Cerebellar nuclear complex (tissue), 1 donor: ENCODE data around the gene TRERF1.
"Not testable (repeated sequence)": the region's sequence is repeated elsewhere in the genome, so short reads cannot be mapped to it uniquely, and the experiment has no call there.

Source experiments
- DNase-seq, 2 experiments: peaks; one replicate each; lab custom pipeline; 2025; lab: John Stamatoyannopoulos, UW

Gene TRERF1

GRCh38 chr6:42449917-42450476 lies 1.7 kb downstream of the TRERF1 start:
- DNase-seq: no peak

GRCh38 chr6:42448927-42449659 lies 2.6 kb downstream of the TRERF1 start:
- no peak for DNase-seq

GRCh38 chr6:42448391-42448790 lies 3.3 kb downstream of the TRERF1 start:
- DNase-seq: no peak

- no peak for DNase-seq
These were observed 4.7 kb downstream of the TRERF1 start for GRCh38 chr6:42446996-42447395.

DNA sequence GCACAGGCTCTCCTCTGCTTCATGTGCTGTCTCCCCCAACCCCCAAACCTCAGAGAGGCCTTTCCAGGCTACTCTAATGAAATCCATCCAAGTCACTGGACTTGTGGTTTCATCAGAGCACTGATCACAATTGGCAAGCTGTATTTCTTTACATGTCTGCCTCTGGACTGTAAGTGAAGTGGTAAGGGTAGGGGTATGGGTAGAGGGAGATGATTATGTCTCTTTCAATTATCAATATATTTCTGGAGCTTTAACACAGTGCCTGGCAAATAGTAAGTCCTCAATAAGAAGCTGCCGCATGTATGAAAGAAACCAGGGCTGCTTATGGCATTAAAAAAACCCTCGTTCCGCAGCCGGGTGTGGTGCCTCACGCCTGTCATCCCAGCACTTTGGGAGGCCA lies 5.4 kb downstream of the TRERF1 start:
- no peak for DNase-seq

- not testable (repeated sequence) for DNase-seq
These were observed 5.8 kb downstream of the TRERF1 start for GRCh38 chr6:42445955-42446354.

DNA sequence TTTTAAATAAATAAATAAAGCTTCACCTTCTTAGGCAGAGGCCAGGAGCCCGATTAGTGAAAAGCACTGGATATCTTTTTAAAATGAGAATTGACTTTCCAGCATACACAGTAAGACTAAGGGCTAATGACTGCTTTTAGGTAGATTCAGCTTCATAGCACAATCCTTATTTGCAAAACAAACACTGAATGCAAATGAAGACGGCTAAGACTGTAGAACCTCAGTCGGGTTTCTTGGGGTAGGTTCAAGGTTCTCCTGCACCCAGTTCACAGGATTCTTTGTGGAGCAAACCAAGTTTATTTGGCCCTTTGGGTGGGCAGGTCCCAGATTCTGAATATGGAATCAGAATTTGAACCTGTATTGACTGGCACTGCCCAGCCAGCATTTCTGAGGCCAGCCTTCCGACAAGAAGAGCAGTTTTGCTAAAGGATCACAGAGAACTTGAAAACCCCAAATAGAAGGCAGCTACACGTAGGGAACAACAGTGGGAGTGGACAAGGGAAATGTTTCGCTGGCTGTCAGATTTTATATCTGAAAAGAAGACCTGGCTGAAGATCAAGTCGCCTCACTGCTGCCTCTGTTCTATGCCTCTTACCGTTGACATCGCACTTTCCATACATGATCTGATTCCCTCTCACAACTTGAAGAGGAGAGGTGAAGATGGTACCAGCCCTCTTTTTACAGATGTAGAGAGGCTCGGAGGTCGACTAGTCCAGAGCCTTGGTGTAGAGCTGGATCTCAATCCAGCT lies 8.2 kb downstream of the TRERF1 start:
- no peak for DNase-seq

GRCh38 chr6:42441697-42442081 lies 10.0 kb downstream of the TRERF1 start:
- no peak for DNase-seq

- DNase-seq: no peak
These were observed 10.7 kb downstream of the TRERF1 start for GRCh38 chr6:42440778-42441696.

GRCh38 chr6:42440027-42440426 lies 11.7 kb downstream of the TRERF1 start:
- no peak for DNase-seq

DNA sequence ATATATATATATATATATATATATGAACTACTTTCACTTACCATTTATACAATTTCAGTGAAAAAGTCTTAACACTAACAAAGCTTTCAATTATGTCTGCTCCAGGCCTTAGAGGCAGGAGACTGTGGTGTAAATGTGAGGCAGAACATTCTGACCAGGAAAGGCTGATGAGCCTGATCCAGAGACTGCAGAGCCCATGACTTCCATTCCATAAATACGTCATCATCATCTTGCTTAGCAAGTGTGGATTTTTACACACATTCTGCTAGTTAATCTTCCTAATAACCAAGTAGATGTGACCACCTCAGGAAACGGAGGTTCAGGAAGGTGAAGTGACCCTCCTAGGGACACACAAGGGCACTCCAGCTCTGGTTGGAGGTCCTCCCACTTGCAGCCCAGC lies 14.9 kb downstream of the TRERF1 start:
- no peak for DNase-seq

DNA sequence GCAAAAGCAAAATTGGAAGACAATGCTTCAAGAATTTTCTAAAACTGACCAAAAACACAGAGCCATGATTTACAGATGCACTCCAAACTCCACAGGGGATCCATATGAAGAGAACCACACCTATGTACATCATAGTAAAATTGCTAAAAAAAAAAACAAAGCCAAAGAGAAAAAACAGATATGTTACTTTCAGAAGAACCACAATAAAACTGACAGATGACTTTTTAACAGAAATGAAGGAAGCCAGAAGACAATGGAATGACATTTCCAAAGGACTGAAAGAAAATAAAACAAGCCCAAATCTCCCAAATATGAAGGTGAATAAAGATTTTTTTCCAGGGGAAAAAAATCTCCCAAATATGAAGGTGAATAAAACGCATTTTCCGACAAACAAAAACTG lies 17.5 kb downstream of the TRERF1 start:
- no peak for DNase-seq

DNA sequence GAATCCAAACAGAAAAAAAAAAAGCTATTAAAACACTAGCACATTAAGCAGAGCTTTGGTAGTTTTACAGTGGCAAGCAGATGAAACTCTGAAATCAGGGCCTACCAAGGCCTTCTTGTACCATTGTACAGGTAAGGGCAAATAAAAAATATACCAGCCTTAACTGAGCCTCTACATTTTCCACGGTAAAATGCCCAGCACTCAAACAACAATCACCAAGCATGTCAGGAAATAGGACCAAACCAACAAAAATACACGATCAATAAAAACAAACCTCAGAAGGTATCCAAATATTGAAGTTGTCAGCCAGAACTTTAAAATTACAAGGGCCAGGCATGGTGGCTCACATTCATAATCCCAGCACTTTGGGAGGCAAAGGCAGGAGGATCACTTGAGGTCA lies 18.3 kb downstream of the TRERF1 start:
- no peak for DNase-seq

DNA sequence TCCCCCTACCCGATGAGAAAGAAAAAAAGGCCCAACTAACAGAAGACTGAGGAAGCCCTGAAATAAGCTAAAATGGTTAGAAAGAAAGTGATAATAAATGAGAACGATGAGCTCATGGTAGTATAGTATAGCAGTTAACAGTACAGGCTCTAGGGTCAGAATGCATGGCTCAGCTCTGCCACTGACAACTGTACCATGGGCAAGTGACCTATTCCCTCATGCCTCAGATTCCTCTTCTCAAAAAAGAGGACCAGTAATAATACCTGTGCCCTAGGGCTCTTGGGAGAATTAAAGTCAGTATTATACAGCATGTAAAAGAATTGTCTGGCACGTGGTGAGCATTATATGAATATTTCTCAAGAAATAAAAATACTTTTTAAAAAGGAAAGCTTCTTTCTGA lies 19.8 kb downstream of the TRERF1 start:
- no peak for DNase-seq

- DNase-seq: no peak
These were observed 20.4 kb downstream of the TRERF1 start for GRCh38 chr6:42431356-42431755.

GRCh38 chr6:42429836-42430235 lies 21.9 kb downstream of the TRERF1 start:
- no peak for DNase-seq

GRCh38 chr6:42429042-42429585 lies 22.6 kb downstream of the TRERF1 start:
- DNase-seq: no peak

- no peak for DNase-seq
These were observed 23.2 kb downstream of the TRERF1 start for GRCh38 chr6:42428326-42429041.

DNA sequence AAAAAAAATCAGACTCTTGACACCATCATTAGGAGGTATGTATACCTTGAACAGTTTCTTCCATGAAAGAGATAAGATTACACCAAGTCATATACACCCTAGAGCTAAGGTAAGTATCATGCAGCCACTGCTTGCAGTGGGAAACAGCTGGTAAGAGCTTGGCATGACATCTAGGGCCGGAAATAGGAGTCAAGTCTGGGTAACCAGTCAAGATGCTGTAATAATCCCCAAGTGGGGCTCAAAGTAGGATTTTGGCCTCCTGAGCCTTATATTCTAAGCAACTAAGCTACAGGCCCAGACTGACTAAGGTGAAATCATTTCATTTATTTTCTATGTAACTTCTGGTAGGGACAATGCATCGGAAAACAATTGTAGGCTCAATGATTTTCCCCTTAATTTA lies 23.9 kb downstream of the TRERF1 start:
- no peak for DNase-seq

DNA sequence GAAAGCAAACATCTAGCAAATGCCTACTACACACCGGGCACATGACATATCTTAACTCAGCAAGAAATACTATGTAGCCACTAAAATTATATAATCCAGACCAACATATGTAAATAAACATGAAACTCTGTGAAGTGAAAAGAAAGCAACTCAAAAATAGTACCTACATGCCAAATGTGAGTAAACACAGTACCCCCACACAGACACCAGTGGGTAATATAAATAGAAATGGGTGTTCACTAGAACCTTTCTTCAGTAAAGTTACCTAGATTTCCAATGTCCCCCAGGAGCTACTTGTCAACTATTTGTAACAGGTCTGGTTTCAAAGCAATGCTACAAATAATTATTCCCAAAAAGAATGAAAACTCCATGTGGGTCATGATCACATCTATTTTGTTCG lies 25.5 kb downstream of the TRERF1 start:
- DNase-seq: no peak

DNA sequence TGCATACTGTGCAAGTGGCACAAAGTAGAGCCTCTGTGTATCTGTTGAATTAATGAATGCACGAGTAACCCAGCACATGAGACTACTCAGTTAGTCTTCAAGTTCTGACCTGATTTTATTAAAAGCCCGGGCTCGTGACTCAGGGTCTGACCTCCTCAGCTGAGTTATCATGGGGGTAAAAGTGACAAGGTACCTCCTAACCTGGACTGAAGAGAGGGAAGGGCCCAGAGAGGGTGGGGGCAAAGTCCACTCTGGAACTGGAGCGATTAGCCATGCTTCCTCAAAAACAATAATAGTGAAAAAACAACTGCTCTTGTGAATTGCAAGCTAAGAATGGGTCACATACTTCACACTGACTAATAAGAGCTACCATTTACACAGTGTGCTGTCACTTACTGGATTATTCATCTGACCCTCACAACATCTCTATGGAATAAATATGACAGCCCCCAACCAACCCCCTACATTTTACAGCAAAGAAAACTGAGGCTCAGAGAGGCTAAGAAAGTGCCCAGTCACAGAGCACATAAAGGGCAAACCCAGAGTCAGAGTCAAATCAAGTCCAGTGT lies 26.7 kb downstream of the TRERF1 start:
- no peak for DNase-seq
